Stomach (tissue), 9 donors: ENCODE data around the gene COPG2. TPM values are rescaled to one million over a fixed set of nuclear protein-coding genes. Genes with fewer than 3 reads are reported as not detected.
"Not testable (repeated sequence)": the region's sequence is repeated elsewhere in the genome, so short reads cannot be mapped to it uniquely, and the experiment has no call there.

Experiments
- DNase-seq, 2 donors: peaks; one replicate each; pipeline versions ENCODE4 v3.0.0 to v3.0.0-alpha.2; 2013 to 2019
- H3K27ac ChIP-seq, 5 donors: fragments of 200-600 bp in 4 of 5; sonication (generic) in 4 of 5; one replicate each; pipeline ENCODE4 v1.5.1; 2013 to 2019; ENCODE audit warnings: mild to moderate bottlenecking in 1 of 5, moderate library complexity in 1 of 5
- H3K27me3 ChIP-seq, 3 donors: fragments of 200-600 bp; sonication (generic); one replicate each; pipeline ENCODE4 v1.5.1; 2017 to 2019; ENCODE audit warnings: mixed run types in 1 of 3
- H3K36me3 ChIP-seq, 4 donors: fragments of 200-600 bp; sonication (generic); 1 replicate in 3 of 4; 2 replicates in 1 of 4; pipeline ENCODE4 v1.5.1; 2016 to 2019
- H3K4me1 ChIP-seq, 4 donors: fragments of 200-600 bp; sonication (generic); one replicate each; pipeline ENCODE4 v1.5.1; 2016 to 2019
- H3K4me3 ChIP-seq, 4 donors: fragments of 200-600 bp; sonication (generic) in 3 of 4; one replicate each; pipeline ENCODE4 v1.5.1; 2016 to 2019; ENCODE audit warnings: mild to moderate bottlenecking in 1 of 4
- H3K9me3 ChIP-seq, 4 donors: fragments of 200-600 bp; sonication (generic); one replicate each; pipeline ENCODE4 v1.5.1; 2016 to 2019
- CTCF ChIP-seq, 7 experiments: fragments of 450-650 bp in 4 of 7; fragments of 200-600 bp in 3 of 7; sonication (generic) in 3 of 7; IDR thresholded peaks; one replicate each; pipeline ENCODE4 v1.5.1; 2016 to 2019; ENCODE audit warnings: antibody characterized with exemption in 7 of 7, control low read depth in 2 of 7, mild to moderate bottlenecking in 1 of 7
- EP300 ChIP-seq: sonication (generic); formaldehyde crosslinking; IDR thresholded peaks from one replicate; pipeline ENCODE4 v1.6.1; 2017; ENCODE audit warnings: antibody characterized with exemption
- POLR2A ChIP-seq, 4 donors: fragments of 450-650 bp; IDR thresholded peaks; one replicate each; pipeline ENCODE4 v1.6.1; 2016; ENCODE audit warnings: antibody characterized with exemption in 4 of 4, control low read depth in 2 of 4, mild to moderate bottlenecking in 1 of 4, moderate library complexity in 1 of 4
- POLR2AphosphoS5 ChIP-seq, 3 donors: sonication (generic); formaldehyde crosslinking; IDR thresholded peaks; one replicate each; pipeline ENCODE4 v1.6.1; 2016; ENCODE audit warnings: antibody characterized with exemption in 3 of 3
- WGBS, 5 donors: extraction: QIAGEN DNeasy Blood & Tissue Kit in 3 of 5; methylation state at CpG; one replicate each; pipeline versions ENCODE4 v1.1.5 to v1.1.7; 2013 to 2018; 5-methylcytosine and 5-hydroxymethylcytosine counted together
- intact Hi-C: fragments of 100-400 bp; cut with DNase I; formaldehyde crosslinking; loops from one replicate; pipeline ENCODE4 v1.15.1; 2023; ENCODE audit warnings: low total_unique reads
- polyA plus RNA-seq, 3 donors: library from polyadenylated mRNA; stranded (reverse); fragments of 200-250 nt; gene quantifications; one replicate each; pipeline ENCODE4 v1.2.3, GENCODE V29; 2013
- total RNA-seq, 5 donors: library from RNA; depleted of rRNA; stranded (reverse); fragments of >200 nt; gene quantifications; one replicate each; pipeline versions ENCODE4 v1.1.0 to v1.2.3, GENCODE V29; 2014 to 2016
- donor health status: healthy with polysubstance abuse.
- donor health status: Bipolar disorder and iron deficiency.
- donor health status: healthy.

Gene COPG2
- total and polyA plus RNA-seq, 8 donors: 6.6 to 50.0 (median 7.7) TPM

- intact Hi-C loops: no loop called here
- TF ChIP-seq EP300 (no peak), POLR2AphosphoS5 (IDR thresholded peaks at IDR 0.05) (no peak), POLR2A (IDR thresholded peaks at IDR 0.05) (no peak), CTCF (IDR thresholded peaks at IDR 0.05) (no peak)
- Histone ChIP-seq H3K27ac (no peak overlapping the region), H3K36me3 (peaks cover 6 to 78% (median 58%) of the 10 kb centered on the region in 4 donors), H3K9me3 (no peaks in the 10 kb centered on the region), H3K4me3 (no peak overlapping the region), H3K4me1 (no peaks in the 10 kb centered on the region), H3K27me3 (no peaks in the 10 kb centered on the region)
- 94 to 100% (median 97%) methylated on average over 1 of the region's 1 CpG for WGBS, 5 donors
- DNase-seq: no peak
Measured at GRCh38 chr7:130614449-130614848, 54.1 kb downstream of the COPG2 start.

GRCh38 chr7:130611218-130611617 is 57.3 kb downstream of the COPG2 start:
- DNase-seq: no peak
- 76 to 87% (median 84%) methylated on average over 4 of the region's 4 CpGs for WGBS, 5 donors
- Histone ChIP-seq H3K27me3 (no peaks in the 10 kb centered on the region), H3K9me3 (no peaks in the 10 kb centered on the region), H3K4me3 (no peak overlapping the region), H3K27ac (no peak overlapping the region), H3K4me1 (no peaks in the 10 kb centered on the region), H3K36me3 (peaks cover 9 to 97% (median 82%) of the 10 kb centered on the region in 4 donors)
- intact Hi-C loops: no loop called here
- TF ChIP-seq EP300 (no peak), POLR2AphosphoS5 (IDR thresholded peaks at IDR 0.05) (no peak), CTCF (IDR thresholded peaks at IDR 0.05) (no peak), POLR2A (IDR thresholded peaks at IDR 0.05) (no peak)

GRCh38 chr7:130607066-130607465 is 61.5 kb downstream of the COPG2 start:
- peaks cover 8 to 70% (median 65%) of the 10 kb centered on the region in 4 donors for H3K36me3 ChIP-seq
- 94 to 100% (median 97%) methylated on average over 2 of the region's 2 CpGs for WGBS, 5 donors
- DNase-seq, H3K4me1 ChIP-seq, intact Hi-C loops, H3K27me3 ChIP-seq, H3K27ac ChIP-seq, H3K4me3 ChIP-seq, H3K9me3 ChIP-seq: not testable (repeated sequence)

DNA sequence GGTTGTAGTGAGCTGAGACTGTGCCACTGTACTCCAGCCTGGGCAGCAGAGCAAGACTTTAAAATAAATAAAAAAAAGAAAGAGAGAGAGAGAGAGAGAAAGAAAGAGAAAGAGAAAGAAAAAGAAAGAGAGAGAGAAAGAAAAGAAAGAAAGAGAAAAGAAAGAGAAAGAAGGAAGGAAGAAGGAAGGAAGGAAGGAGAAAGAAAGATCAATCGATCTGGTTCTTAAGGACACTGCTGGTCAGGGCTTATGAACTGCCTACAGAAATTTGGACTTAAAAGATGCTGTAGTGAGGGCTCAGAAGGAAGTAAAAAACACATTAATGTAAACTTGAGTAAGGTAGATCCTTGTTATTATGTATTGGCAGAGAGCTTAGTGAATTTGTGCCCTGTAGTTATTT is 62.4 kb downstream of the COPG2 start:
- no peak for DNase-seq
- 87 to 95% (median 92%) methylated on average over 1 of the region's 1 CpG for WGBS, 5 donors
- H3K27ac ChIP-seq: no peak overlapping the region
- H3K4me1 ChIP-seq: no peaks in the 10 kb centered on the region
- TF ChIP-seq CTCF (IDR thresholded peaks at IDR 0.05) (no peak), POLR2A (IDR thresholded peaks at IDR 0.05) (no peak), POLR2AphosphoS5 (IDR thresholded peaks at IDR 0.05) (no peak), EP300 (no peak)
- no peaks in the 10 kb centered on the region for H3K27me3 ChIP-seq
- H3K36me3 ChIP-seq: peaks cover 8 to 61% (median 56%) of the 10 kb centered on the region in 4 donors
- H3K4me3 ChIP-seq: no peak overlapping the region
- intact Hi-C loops: no loop called here
- H3K9me3 ChIP-seq: no peaks in the 10 kb centered on the region

DNA sequence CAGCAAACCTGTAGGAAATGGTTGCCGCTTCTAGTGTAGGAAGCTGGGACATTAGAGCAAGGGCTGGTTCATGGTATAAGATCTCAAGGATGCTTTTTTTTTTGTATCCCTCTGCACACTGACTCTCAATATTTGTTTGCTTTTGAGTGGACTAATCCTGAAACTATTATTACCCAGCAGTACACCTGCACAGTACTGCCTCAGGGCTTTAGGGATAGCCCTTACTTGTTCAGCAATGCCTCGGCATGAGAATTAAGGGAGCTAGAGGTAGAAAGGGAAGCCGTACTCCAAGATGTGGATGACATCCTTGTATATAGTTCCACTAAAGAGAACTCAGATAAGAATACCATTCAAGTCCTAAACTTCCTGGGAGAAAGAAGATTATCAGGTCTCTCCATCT is 70.5 kb downstream of the COPG2 start:
- no peak for DNase-seq
- H3K9me3 ChIP-seq: no peaks in the 10 kb centered on the region
- no peak overlapping the region for H3K4me3 ChIP-seq
- TF ChIP-seq POLR2AphosphoS5 (IDR thresholded peaks at IDR 0.05) (no peak), POLR2A (IDR thresholded peaks at IDR 0.05) (no peak), CTCF (IDR thresholded peaks at IDR 0.05) (no peak), EP300 (no peak)
- no peak overlapping the region for H3K27ac ChIP-seq
- intact Hi-C loops: no loop called here
- H3K27me3 ChIP-seq: no peaks in the 10 kb centered on the region
- H3K4me1 ChIP-seq: no peaks in the 10 kb centered on the region
- no peaks in the 10 kb centered on the region for H3K36me3 ChIP-seq
- 93 to 100% (median 98%) methylated on average over 3 of the region's 3 CpGs for WGBS, 5 donors
